MCF 10A (cell line): Measurements from ENCODE around the gene HMMR. TPM values are rescaled to one million over a fixed set of nuclear protein-coding genes. Genes with fewer than 3 reads are reported as not detected.
"Not testable (repeated sequence)": the region's sequence is repeated elsewhere in the genome, so short reads cannot be mapped to it uniquely, and the experiment has no call there.

Source experiments
- Bru-seq: library from RNA; stranded (reverse); fragments of 400-500 nt; gene quantifications from one replicate; lab custom pipeline; 2021; lab: Mats Ljungman, UMichigan
- BruChase-seq, 2 experiments: library from RNA; stranded (reverse); fragments of 400-500 nt; gene quantifications; one replicate each; lab custom pipeline; 2021; lab: Mats Ljungman, UMichigan
- BruUV-seq: library from RNA; stranded (reverse); fragments of 400-500 nt; replicated peaks from 2 replicates; lab custom pipeline; 2021; lab: Mats Ljungman, UMichigan
- CTCF ChIA-PET: fragments of 300-600 bp; sonication (Branson Sonifier 250); formaldehyde crosslinking; extraction: SDS; loops from one replicate; lab custom pipeline; 2021; ENCODE audit warnings: antibody characterized with exemption, inconsistent platforms; lab: Yijun Ruan, JAX
- POLR2A ChIA-PET: fragments of 300-600, 350-650 bp; sonication (Branson Sonifier 250); formaldehyde crosslinking; extraction: SDS; loops from one replicate; lab custom pipeline; 2020; ENCODE audit warnings: antibody characterized with exemption, inconsistent platforms; lab: Yijun Ruan, JAX
- DNase-seq: peaks from one replicate; pipeline ENCODE4 v3.0.0-alpha.2; 2018; ENCODE audit not compliant: unreplicated experiment
- H3K27ac Mint-ChIP-seq: one replicate; pipeline ENCODE4 v1.8.0; 2022; ENCODE audit warnings: mild to moderate bottlenecking, low read depth, mixed read lengths; ENCODE audit not compliant: unreplicated experiment
- H3K27me3 Mint-ChIP-seq: one replicate; pipeline ENCODE4 v1.8.0; 2022; ENCODE audit warnings: mixed read lengths; ENCODE audit not compliant: insufficient read depth, unreplicated experiment
- H3K36me3 Mint-ChIP-seq: one replicate; pipeline ENCODE4 v1.8.0; 2022; ENCODE audit warnings: mild to moderate bottlenecking, moderate library complexity, mixed read lengths; ENCODE audit not compliant: insufficient read depth, unreplicated experiment
- H3K4me1 Mint-ChIP-seq: one replicate; pipeline ENCODE4 v1.8.0; 2022; ENCODE audit warnings: mixed read lengths; ENCODE audit not compliant: insufficient read depth, unreplicated experiment
- H3K4me3 Mint-ChIP-seq: one replicate; pipeline ENCODE4 v1.8.0; 2022; ENCODE audit warnings: mild to moderate bottlenecking, moderate library complexity, mixed read lengths; ENCODE audit not compliant: unreplicated experiment
- H3K9me3 Mint-ChIP-seq: one replicate; pipeline ENCODE4 v1.8.0; 2022; ENCODE audit warnings: mixed read lengths; ENCODE audit not compliant: unreplicated experiment
- intact Hi-C: fragments of 100-400 bp; cut with micrococcal nuclease; formaldehyde crosslinking; loops from 2 replicates; pipeline ENCODE4 v1.14.1; 2022
- long read RNA-seq: library from polyadenylated mRNA; stranded (forward); transcript quantifications from one replicate; pipeline ENCODE4 v2.0.0, GENCODE V29; 2022
- total RNA-seq: library from RNA; stranded (reverse); gene quantifications from 2 replicates; pipeline ENCODE4 v1.2.3, GENCODE V29; 2022
- TF ChIP-seq, protein P1 (sequence below): fragments of 200-600 bp; IDR thresholded peaks from one replicate; pipeline ENCODE4 v1.8.0; 2022; ENCODE audit warnings: antibody characterized with exemption, mild to moderate bottlenecking; ENCODE audit not compliant: unreplicated experiment

The HMMR gene, protein sequence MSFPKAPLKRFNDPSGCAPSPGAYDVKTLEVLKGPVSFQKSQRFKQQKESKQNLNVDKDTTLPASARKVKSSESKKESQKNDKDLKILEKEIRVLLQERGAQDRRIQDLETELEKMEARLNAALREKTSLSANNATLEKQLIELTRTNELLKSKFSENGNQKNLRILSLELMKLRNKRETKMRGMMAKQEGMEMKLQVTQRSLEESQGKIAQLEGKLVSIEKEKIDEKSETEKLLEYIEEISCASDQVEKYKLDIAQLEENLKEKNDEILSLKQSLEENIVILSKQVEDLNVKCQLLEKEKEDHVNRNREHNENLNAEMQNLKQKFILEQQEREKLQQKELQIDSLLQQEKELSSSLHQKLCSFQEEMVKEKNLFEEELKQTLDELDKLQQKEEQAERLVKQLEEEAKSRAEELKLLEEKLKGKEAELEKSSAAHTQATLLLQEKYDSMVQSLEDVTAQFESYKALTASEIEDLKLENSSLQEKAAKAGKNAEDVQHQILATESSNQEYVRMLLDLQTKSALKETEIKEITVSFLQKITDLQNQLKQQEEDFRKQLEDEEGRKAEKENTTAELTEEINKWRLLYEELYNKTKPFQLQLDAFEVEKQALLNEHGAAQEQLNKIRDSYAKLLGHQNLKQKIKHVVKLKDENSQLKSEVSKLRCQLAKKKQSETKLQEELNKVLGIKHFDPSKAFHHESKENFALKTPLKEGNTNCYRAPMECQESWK
- total RNA-seq, result 29.3 and 43.5 TPM in 2 replicates
- Bru-seq, nascent RNA, result percentile 74 among the genes with signal in this experiment
- BruChase-seq, experiment 1, labeled RNA remaining after a 6-hour chase, result percentile 79 among the genes with signal in this experiment
- percentile 74 among the genes with signal in this experiment for BruChase-seq, experiment 2, labeled RNA remaining after a 2-hour chase
- long read RNA-seq, transcript HMMR-201 (17 exons, 2,872 nt), result minor isoform, 30 of 118 reads
- long read RNA-seq, transcript HMMR-203 (18 exons, 3,102 nt), result major isoform, 68 of 118 reads
- long read RNA-seq, partial matches to known transcripts, result 6 of 118 reads
- long read RNA-seq, other reads (novel, unspliced or antisense), result 11 of 118 reads

DNA sequence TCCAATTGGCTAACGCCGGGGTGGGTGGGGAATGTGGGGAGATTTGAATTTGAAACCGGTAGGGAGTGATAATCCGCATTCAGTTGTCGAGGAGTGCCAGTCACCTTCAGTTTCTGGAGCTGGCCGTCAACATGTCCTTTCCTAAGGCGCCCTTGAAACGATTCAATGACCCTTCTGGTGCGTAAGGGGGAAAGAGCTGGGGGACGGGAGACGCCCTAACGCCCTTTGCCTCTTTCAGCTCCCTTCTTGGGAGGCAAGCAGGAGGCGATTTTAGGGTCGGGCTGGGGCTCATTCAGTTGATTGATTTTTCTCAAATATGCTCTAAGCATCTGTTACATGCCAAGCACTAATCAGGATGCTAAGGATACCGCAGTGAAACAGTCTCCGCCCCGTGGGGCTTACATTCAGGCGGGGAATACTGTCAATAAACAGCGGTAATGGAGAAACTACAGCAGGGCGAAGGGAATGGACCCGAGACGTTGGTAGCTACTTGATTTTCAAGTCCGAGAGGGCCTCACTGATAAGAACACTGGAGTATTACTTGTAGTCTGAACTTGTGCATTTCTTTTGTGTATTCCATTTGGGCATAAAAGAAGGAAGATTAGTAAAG is at the start of gene HMMR:
Gene HMMR (plus strand): TSS at position 71 of the 610 bp plus-strand sequence. CDS start 61 bp downstream, at position 132.
- no peaks in the 10 kb centered on the region for H3K27me3 Mint-ChIP-seq
- DNase-seq, result peak; percentile 61
- H3K36me3 Mint-ChIP-seq, result peaks cover 43% of the 10 kb centered on the region
- ChIA-PET CTCF (interaction anchor here (0.6 to 7.3 kb wide), 14 partner anchors 8 to 304 kb away, joined by 3 to 69 read pairs (median 7); partner anchors contain the start of genes CCNG1 and MAT2B), POLR2A (interaction anchor here (0.7 to 11.4 kb wide), 11 partner anchors 12 to 64 kb away, joined by 3 to 392 read pairs (median 23); partner anchors contain the start of genes CCNG1 and MAT2B)
- intact Hi-C loops, result loop anchor here (1.0 kb wide), 1 partner anchor 43 kb away; no protein-coding TSS in a partner anchor
- TSS peak; percentile 89 for BruUV-seq
- H3K4me3 Mint-ChIP-seq, result peak within 1 kb of the TSS; percentile 83
- peaks cover 44% of the 10 kb centered on the region for H3K4me1 Mint-ChIP-seq
- no peaks in the 10 kb centered on the region for H3K9me3 Mint-ChIP-seq
- TF ChIP-seq, protein P1, sequence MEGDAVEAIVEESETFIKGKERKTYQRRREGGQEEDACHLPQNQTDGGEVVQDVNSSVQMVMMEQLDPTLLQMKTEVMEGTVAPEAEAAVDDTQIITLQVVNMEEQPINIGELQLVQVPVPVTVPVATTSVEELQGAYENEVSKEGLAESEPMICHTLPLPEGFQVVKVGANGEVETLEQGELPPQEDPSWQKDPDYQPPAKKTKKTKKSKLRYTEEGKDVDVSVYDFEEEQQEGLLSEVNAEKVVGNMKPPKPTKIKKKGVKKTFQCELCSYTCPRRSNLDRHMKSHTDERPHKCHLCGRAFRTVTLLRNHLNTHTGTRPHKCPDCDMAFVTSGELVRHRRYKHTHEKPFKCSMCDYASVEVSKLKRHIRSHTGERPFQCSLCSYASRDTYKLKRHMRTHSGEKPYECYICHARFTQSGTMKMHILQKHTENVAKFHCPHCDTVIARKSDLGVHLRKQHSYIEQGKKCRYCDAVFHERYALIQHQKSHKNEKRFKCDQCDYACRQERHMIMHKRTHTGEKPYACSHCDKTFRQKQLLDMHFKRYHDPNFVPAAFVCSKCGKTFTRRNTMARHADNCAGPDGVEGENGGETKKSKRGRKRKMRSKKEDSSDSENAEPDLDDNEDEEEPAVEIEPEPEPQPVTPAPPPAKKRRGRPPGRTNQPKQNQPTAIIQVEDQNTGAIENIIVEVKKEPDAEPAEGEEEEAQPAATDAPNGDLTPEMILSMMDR, result no peak
- H3K27ac Mint-ChIP-seq, result peak within 1 kb of the TSS; percentile 99

DNA sequence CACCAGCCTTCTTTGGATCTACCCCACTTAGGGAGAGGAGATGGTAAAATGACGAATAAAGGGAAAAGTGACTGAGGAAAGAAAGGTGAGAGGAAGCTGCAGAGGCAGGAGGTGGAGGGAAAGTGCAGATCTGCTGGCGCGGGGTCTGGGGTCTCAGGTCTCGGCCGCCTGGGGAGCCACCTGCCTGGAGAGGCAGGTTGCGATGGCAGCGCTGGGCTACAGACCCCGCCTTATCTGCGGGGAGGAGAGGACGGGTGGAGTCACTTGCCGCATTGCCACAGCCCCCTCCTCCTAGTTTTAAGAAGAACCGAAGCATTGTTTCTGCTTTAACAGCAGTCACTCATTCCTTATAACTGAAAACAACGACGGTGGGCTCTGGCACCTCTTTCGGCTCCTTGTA is 44.8 kb upstream of the HMMR start:
- H3K36me3 Mint-ChIP-seq, H3K9me3 Mint-ChIP-seq, BruUV-seq, H3K4me3 Mint-ChIP-seq, intact Hi-C loops, DNase-seq, H3K4me1 Mint-ChIP-seq, POLR2A ChIA-PET, H3K27ac Mint-ChIP-seq: not testable (repeated sequence)
- CTCF ChIA-PET, result interaction anchor here (0.7 to 1.1 kb wide), 2 partner anchors 67 to 1472 kb away, joined by 3 read pairs; no protein-coding TSS in a partner anchor
- peaks cover 37% of the 10 kb centered on the region for H3K27me3 Mint-ChIP-seq

DNA sequence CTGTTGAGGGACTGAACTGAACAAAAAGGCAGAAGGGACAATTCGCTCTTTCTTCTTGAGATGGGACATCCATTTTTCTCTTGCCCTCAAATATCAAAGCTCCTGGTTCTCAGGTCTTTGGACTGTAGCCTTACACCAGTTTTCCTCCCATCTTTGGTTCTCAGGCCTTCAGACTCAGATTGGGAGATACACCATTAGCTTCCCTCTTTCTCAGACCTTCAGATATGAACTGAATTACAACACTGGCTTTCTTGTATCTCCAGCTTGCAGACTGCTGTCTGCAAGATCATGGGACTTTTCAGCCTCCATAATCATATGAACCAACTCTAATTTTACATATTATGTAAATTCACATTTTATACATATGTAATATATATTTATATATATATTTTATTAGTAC is 35.6 kb upstream of the HMMR start:
- CTCF ChIA-PET, result interaction anchor here (0.6 to 2.0 kb wide), 2 partner anchors 16 to 1749 kb away, joined by 3 to 12 read pairs; no protein-coding TSS in a partner anchor
- Mint-ChIP-seq H3K9me3 (no peaks in the 10 kb centered on the region), H3K27ac (no peak overlapping the region), H3K4me1 (no peaks in the 10 kb centered on the region), H3K36me3 (no peaks in the 10 kb centered on the region), H3K4me3 (no peak overlapping the region), H3K27me3 (no peaks in the 10 kb centered on the region)
- BruUV-seq, result no TSS peak
- POLR2A ChIA-PET, result interaction anchor here (1.6 kb wide), 1 partner anchor 9 kb away, joined by 6 read pairs; no protein-coding TSS in a partner anchor
- intact Hi-C loops, result no loop called here
- TF ChIP-seq, protein P1, result no peak
- DNase-seq, result no peak

DNA sequence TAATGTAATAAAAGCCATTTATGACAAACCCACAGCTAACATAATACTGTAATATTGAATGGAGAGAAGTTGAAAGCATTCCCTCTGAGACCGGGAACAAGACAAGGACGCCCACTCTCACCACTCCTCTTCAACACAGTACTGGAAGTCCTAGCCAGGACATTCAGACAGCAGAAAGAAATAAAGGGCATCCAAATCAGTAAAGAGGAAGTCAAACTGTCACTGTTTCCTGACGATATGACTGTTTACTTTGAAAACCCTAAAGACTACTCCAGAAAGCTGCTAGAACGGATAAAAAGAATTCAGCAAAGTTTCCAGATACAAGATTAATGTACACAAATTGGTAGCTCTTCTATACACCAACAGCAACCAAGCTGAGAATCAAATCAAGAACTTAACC is 34.3 kb upstream of the HMMR start:
- intact Hi-C loops, result not testable (repeated sequence)

More for the DNA sequence above, 34.3 kb upstream of the HMMR start:
- H3K4me3 Mint-ChIP-seq, H3K27ac Mint-ChIP-seq, H3K27me3 Mint-ChIP-seq, H3K4me1 Mint-ChIP-seq, DNase-seq, BruUV-seq, H3K36me3 Mint-ChIP-seq, H3K9me3 Mint-ChIP-seq, POLR2A ChIA-PET: not testable (repeated sequence)
- CTCF ChIA-PET, result interaction anchor here (2.0 kb wide), 1 partner anchor 18 kb away, joined by 12 read pairs; no protein-coding TSS in a partner anchor
